GM13977 (cell line): Measurements from ENCODE around the gene HOXB13.
"Not testable (repeated sequence)": the region's sequence is repeated elsewhere in the genome, so short reads cannot be mapped to it uniquely, and the experiment has no call there.

ENCODE experiments used
- DNase-seq: peaks from one replicate; pipeline ENCODE4 v3.0.0; 2012; ENCODE audit warnings: low spot score
- CTCF ChIP-seq: IDR thresholded peaks from 2 replicates; pipeline ENCODE4 v1.5.1; 2012; ENCODE audit warnings: mild to moderate bottlenecking, control low read depth; ENCODE audit not compliant: insufficient read depth; ENCODE audit errors: extremely low read depth, missing control alignments
- in situ Hi-C: fragments of 300-500 bp; cut with MboI; formaldehyde crosslinking; loops from one replicate; pipeline ENCODE4 v1.12.0; 2022; ENCODE audit warnings: low sequenced_read_pairs, low pct_unique_long_range_greater_than_20kb, mixed read lengths, inconsistent platforms; ENCODE audit not compliant: unreplicated experiment

The HOXB13 gene

GRCh38 chr17:48719642-48720265 is 8.8 kb downstream of the HOXB13 start:
- DNase-seq, result no peak
- in situ Hi-C loops, result loop anchor here (10.0 kb wide), 1 partner anchor 105 kb away; the partner anchor contains the start of genes HOXB7 and HOXB8
- no peak for TF ChIP-seq CTCF

GRCh38 chr17:48718761-48719641 is 9.5 kb downstream of the HOXB13 start:
- no peak for DNase-seq
- in situ Hi-C loops, result no loop called here
- no peak for TF ChIP-seq CTCF

- no peak for DNase-seq
- TF ChIP-seq CTCF, result no peak
- in situ Hi-C loops, result no loop called here
Measured at GRCh38 chr17:48718227-48718760, 10.3 kb downstream of the HOXB13 start.

- in situ Hi-C loops, result no loop called here
- no peak for TF ChIP-seq CTCF
- DNase-seq, result no peak
Measured at GRCh38 chr17:48717367-48718226, 11.0 kb downstream of the HOXB13 start.

GRCh38 chr17:48716549-48716948 is 12.0 kb downstream of the HOXB13 start:
- in situ Hi-C loops, DNase-seq: not testable (repeated sequence)

- in situ Hi-C loops, result no loop called here
- TF ChIP-seq CTCF, result no peak
- DNase-seq, result no peak
Measured at GRCh38 chr17:48715496-48716399, 12.8 kb downstream of the HOXB13 start.
